Measurements from ENCODE around the gene C3orf62. TPM values are rescaled to one million over a fixed set of nuclear protein-coding genes. Genes with fewer than 3 reads are reported as not detected.

C3orf62 gene
- total RNA-seq: 0.51 and 2.7 TPM in 2 replicates

DNA sequence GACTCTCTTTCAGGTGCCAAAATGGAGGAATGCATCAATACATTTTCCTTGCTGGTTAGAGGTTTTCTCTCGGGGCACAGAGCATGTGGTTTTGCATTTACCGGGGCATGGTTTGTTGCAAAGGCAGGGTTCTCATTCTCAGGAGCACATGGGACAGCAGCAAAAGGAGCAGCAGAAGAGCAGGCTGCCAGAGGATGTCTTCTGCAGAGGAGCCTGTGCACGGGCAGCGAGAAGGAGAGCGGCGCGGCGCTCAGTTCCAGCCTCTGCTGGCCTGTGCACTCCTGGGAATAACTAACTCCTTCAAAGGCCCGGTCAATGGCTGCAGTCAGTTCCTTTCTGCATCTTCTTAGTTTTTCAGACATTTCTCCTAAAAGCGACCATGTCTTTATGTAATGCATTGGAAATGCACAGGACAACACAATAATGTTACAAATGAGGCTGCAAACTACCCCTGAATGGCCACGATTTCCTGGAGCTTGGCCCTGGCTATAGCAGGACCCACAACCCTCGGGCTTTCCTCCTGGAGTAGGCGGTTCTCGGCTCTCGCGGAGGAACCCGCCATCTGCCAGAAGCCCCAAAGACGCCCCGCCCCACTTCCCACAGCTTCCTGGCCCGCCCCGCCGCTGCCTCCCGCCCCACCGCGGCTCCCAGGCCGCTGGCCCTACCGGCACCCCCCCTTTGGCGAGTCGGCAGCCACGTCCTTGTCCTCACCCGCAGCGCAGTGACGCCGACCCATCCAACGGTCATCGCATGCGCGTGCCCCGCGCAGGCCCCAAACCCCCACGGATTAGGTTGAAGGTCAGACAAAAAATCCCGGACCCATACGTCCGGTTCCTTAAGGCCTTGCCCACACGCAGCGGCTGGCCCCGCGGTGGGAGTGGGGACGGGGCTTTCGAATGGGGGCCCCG is at the start of gene C3orf62:
TSS of gene C3orf62 (minus strand) at position 758 of the 908 bp plus-strand sequence. CDS start at position 398, 360 bp downstream.

Other genes starting within 250 kb of the C3orf62 start
- gene IMPDH2, start 247.8 kb downstream of the C3orf62 start, total RNA-seq: 290 and 302 TPM in 2 replicates
- gene QRICH1, start 183.2 kb downstream of the C3orf62 start, total RNA-seq: 47.2 and 67.1 TPM in 2 replicates
- 269 and 298 TPM in 2 replicates for gene QARS1, start 172.5 kb downstream of the C3orf62 start, total RNA-seq
- 41.0 and 42.1 TPM in 2 replicates for gene USP19, start 156.4 kb downstream of the C3orf62 start, total RNA-seq
- gene LAMB2, start 144.2 kb downstream of the C3orf62 start, total RNA-seq: 112 and 135 TPM in 2 replicates
- 37.9 and 42.0 TPM in 2 replicates for gene CCDC71, start 110.9 kb downstream of the C3orf62 start, total RNA-seq
- gene KLHDC8B, start 105.6 kb downstream of the C3orf62 start, total RNA-seq: 36.3 and 42.4 TPM in 2 replicates
- gene USP4, start 62.8 kb upstream of the C3orf62 start, total RNA-seq: 7.4 and 11.6 TPM in 2 replicates
- 357 and 397 TPM in 2 replicates for gene GPX1, start 81.1 kb upstream of the C3orf62 start, total RNA-seq
- 389 and 539 TPM in 2 replicates for gene RHOA, start 134.7 kb upstream of the C3orf62 start, total RNA-seq
- 18.2 and 25.3 TPM in 2 replicates for gene TCTA, start 135.2 kb upstream of the C3orf62 start, total RNA-seq
- gene AMT, start 145.2 kb upstream of the C3orf62 start, total RNA-seq: 2.2 and 6.0 TPM in 2 replicates
- gene NICN1, start 152.1 kb upstream of the C3orf62 start, total RNA-seq: 5.1 and 5.8 TPM in 2 replicates
- 73.8 and 84.1 TPM in 2 replicates for gene DAG1, start 193.0 kb upstream of the C3orf62 start, total RNA-seq